NOMO-1 treated with DMSO at 0.1 percent for 48 hours (cell line): ENCODE measurements around the gene MACROD2.
A peak's percentile ranks its signal among the peaks of the same experiment; 100 is the strongest.

ENCODE experiments used
- DNase-seq: peaks from one replicate; lab custom pipeline; 2025; ENCODE audit not compliant: unreplicated experiment; lab: John Stamatoyannopoulos, UW

The MACROD2 gene

GRCh38 chr20:16054985-16055384, 2059.7 kb downstream of the MACROD2 start:
- peak; percentile 8 for DNase-seq

- DNase-seq: peak; percentile 9
These were observed 2062.3 kb downstream of the MACROD2 start for GRCh38 chr20:16057651-16058050.

GRCh38 chr20:16058268-16058667, 2063.0 kb downstream of the MACROD2 start:
- no peak for DNase-seq

- no peak for DNase-seq
These were observed 2064.5 kb downstream of the MACROD2 start for GRCh38 chr20:16059841-16060240.

- no peak for DNase-seq
These were observed 2066.0 kb downstream of the MACROD2 start for GRCh38 chr20:16061351-16061750.

GRCh38 chr20:16062661-16063581, 2067.6 kb downstream of the MACROD2 start:
- no peak for DNase-seq

GRCh38 chr20:16063881-16064280, 2068.6 kb downstream of the MACROD2 start:
- DNase-seq: no peak

- DNase-seq: no peak
These were observed 2069.8 kb downstream of the MACROD2 start for GRCh38 chr20:16064989-16065707.

GRCh38 chr20:16066571-16066970, 2071.3 kb downstream of the MACROD2 start:
- no peak for DNase-seq

- peak; percentile 82 for DNase-seq
These were observed 2074.2 kb downstream of the MACROD2 start for GRCh38 chr20:16069389-16070010.

- DNase-seq: no peak
These were observed 2076.9 kb downstream of the MACROD2 start for GRCh38 chr20:16072220-16072619.

GRCh38 chr20:16078172-16078898, 2083.0 kb downstream of the MACROD2 start:
- no peak for DNase-seq

GRCh38 chr20:16081421-16081820, 2086.1 kb downstream of the MACROD2 start:
- no peak for DNase-seq

GRCh38 chr20:16082051-16082550, 2086.8 kb downstream of the MACROD2 start:
- no peak for DNase-seq

- DNase-seq: peak; percentile 70
These were observed 2088.4 kb downstream of the MACROD2 start for GRCh38 chr20:16083639-16084280.

GRCh38 chr20:16095226-16095625, 2099.9 kb downstream of the MACROD2 start:
- no peak for DNase-seq

- DNase-seq: no peak
These were observed 2101.5 kb downstream of the MACROD2 start for GRCh38 chr20:16096756-16097326.

GRCh38 chr20:16097788-16098187, 2102.5 kb downstream of the MACROD2 start:
- no peak for DNase-seq

- no peak for DNase-seq
These were observed 2103.7 kb downstream of the MACROD2 start for GRCh38 chr20:16098890-16099639.
